Vein endothelial cell (primary cell): ENCODE results near the gene ZNF502. TPM values are rescaled to one million over a fixed set of nuclear protein-coding genes. Genes with fewer than 3 reads are reported as not detected.

Source experiments
- total RNA-seq: library from RNA; depleted of rRNA; stranded (reverse); fragments of >200 nt; gene quantifications from 2 replicates; pipeline ENCODE4 v1.2.3, GENCODE V29; 2012

Gene ZNF502
- 4.9 and 5.9 TPM in 2 replicates for total RNA-seq

DNA sequence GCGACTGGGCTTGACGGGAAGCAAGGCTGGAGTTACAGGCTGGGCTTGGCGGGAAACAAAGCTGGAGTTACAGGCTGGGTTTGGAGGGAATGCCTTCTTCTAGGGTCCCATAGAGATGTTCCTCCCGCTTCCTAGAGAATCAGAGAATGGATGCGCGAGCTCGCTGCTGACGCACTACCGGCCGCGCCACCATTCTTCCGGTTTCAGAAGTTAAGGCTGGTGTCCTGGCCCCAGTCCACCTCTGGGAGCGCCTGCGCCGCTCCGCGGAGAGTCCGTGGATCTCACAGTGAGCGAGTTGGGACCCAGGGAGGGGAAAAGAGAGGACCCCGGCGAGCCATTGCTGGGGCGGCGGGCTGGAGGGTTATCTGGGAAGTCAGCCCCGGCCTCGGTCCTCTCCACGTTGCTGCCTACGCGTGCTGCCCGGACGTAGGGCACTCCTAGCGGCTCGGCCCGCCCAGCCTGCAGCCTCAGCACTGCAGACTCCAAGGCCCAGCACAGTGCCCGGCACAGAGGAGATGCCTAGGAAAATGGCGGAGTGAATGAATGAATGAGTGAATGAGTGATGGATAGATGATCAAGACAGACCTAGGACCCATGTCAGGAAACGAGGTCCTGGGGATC is at the start of gene ZNF502:
Gene ZNF502, plus strand, starts transcription at position 206 of the 621 bp plus-strand sequence. CDS start 7,602 bp downstream, outside the sequence.

DNA sequence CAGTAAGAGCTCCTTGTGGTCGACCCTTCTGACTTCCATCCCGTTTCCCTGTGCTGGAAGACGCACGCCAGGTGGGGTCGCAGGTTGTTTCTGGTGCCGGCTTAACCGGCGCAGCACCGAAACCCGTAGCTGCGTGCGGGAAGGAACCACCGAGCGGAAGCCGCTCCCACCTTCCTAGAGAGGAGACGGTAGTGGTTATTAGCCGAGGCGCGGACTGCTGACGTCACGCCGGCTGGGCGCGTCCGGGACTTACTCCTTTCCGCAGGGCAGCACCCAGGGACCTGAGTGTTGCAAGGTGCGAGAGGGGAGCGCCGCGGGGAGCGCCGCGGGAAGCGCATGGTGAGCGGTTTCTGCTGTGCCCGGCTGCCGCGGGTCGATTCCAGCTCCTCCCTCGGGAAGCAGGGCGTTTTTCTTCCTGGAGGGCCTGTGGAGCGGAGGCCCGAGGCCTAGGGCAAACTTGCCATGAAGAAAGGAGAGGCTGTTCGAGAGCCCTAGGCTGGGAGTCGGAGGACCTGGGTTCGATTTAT is 17.0 kb downstream of the ZNF502 start, which contains the start of gene ZNF501:
Gene ZNF501, plus strand, starts transcription at position 252 of the 527 bp plus-strand sequence. CDS start 4,787 bp downstream, outside the sequence.

DNA sequence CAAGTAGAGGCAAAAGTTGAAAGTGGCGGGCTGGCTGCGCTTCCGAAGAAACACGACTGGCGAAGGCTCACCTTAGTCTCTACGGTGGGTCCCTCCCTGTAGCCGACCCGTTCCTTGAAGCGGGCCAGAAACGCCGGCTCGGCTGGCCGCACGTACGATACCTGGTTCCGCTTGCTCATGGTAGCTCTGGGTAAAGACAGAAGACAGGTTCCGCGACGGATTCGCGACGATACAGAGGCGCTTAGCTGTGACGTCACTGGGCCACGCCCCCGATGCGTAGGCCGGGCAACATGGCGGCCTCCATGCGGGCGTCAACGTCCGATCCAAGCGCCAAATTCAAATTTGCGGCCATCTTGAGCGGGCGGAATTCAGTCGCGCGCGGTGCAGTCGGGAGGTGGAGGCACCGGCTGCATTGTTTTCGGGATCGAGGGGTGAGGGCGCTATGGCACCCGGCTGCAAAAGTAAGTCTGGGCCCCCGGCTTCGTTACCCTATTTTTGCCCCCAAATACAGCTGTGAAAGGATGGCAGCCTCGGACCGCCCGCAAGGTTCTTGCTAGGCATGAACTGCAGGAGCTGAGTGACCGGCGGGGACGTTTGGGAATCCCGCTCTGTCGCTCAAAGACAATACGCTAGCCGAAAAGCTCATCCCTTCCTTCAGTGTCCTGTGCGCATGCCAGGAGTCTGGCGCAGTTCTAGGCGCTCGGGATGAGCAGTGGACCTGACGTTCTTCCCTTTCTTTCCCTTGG is 49.1 kb downstream of the ZNF502 start, which contains the start of the genes KIAA1143 and KIF15:
Gene KIAA1143, minus strand, starts transcription at position 196 of the 746 bp plus-strand sequence. Its CDS starts 17 bp downstream, at position 179.
Gene KIF15, plus strand, starts transcription at position 371 of the 746 bp plus-strand sequence. Its CDS starts 72 bp downstream, at position 443.

Other genes starting within 250 kb of the ZNF502 start
- 8.6 and 9.8 TPM in 2 replicates for gene ZNF445, start 235.0 kb upstream of the ZNF502 start, total RNA-seq
- 1.4 and 1.6 TPM in 2 replicates for gene ZKSCAN7, start 157.5 kb upstream of the ZNF502 start, total RNA-seq
- 0.65 and 1.4 TPM in 2 replicates for gene ZNF660, start 127.7 kb upstream of the ZNF502 start, total RNA-seq
- gene ZNF197, start 87.6 kb upstream of the ZNF502 start, total RNA-seq, result 9.8 and 11.4 TPM in 2 replicates
- 22.9 and 27.0 TPM in 2 replicates for gene ZNF35, start 63.9 kb upstream of the ZNF502 start, total RNA-seq
- gene ZNF501, start 17.0 kb downstream of the ZNF502 start, total RNA-seq, result 4.6 and 6.5 TPM in 2 replicates
- 22.5 and 26.2 TPM in 2 replicates for gene KIAA1143, start 49.0 kb downstream of the ZNF502 start, total RNA-seq
- 6.2 and 8.8 TPM in 2 replicates for gene KIF15, start 49.1 kb downstream of the ZNF502 start, total RNA-seq
- gene TMEM42, start 149.3 kb downstream of the ZNF502 start, total RNA-seq, result 5.7 and 11.1 TPM in 2 replicates
- gene TGM4, start 161.9 kb downstream of the ZNF502 start, total RNA-seq, result 0.10 and 0.33 TPM in 2 replicates